VCaP (cell line): Measurements from ENCODE around the gene GPR35.

Source experiments
- H3K27ac ChIP-seq: fragments of 450-650 bp; 2 replicates; pipeline ENCODE4 v1.5.1; 2017
- TF ChIP-seq, protein P1 (sequence below): fragments of 450-650 bp; conservative IDR thresholded peaks from 2 replicates; pipeline ENCODE4 v1.5.1; 2017; ENCODE audit warnings: mild to moderate bottlenecking, moderate library complexity

GPR35 gene

DNA sequence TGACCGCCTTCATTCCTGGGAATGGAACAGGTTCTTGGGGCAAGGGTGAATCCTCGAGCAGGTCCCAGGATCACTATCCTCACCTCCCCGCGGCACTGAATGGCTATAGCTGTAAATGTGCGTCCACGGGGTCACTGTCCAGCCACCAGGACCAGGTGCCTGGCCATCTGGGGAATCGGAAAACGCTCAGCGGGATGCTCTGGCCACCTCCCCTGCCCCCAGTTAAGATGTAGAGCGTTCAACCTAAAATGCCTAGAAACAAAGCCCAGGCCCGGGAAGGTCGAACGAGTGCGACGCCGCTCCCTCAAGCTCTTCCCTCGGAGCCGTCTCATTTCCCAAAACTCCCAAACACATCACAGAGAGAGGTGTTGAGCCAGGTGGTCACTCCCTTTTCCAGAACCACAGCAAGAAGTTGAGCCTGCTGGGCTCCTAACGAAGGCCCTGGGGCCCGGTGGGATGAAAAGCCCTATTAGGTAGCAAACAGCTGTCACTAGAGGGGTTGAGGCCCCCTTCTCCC, 39.5 kb upstream of the GPR35 start:
- TF ChIP-seq, protein P1, sequence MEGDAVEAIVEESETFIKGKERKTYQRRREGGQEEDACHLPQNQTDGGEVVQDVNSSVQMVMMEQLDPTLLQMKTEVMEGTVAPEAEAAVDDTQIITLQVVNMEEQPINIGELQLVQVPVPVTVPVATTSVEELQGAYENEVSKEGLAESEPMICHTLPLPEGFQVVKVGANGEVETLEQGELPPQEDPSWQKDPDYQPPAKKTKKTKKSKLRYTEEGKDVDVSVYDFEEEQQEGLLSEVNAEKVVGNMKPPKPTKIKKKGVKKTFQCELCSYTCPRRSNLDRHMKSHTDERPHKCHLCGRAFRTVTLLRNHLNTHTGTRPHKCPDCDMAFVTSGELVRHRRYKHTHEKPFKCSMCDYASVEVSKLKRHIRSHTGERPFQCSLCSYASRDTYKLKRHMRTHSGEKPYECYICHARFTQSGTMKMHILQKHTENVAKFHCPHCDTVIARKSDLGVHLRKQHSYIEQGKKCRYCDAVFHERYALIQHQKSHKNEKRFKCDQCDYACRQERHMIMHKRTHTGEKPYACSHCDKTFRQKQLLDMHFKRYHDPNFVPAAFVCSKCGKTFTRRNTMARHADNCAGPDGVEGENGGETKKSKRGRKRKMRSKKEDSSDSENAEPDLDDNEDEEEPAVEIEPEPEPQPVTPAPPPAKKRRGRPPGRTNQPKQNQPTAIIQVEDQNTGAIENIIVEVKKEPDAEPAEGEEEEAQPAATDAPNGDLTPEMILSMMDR = no peak
- peak overlapping the region; percentile 86 for H3K27ac ChIP-seq

DNA sequence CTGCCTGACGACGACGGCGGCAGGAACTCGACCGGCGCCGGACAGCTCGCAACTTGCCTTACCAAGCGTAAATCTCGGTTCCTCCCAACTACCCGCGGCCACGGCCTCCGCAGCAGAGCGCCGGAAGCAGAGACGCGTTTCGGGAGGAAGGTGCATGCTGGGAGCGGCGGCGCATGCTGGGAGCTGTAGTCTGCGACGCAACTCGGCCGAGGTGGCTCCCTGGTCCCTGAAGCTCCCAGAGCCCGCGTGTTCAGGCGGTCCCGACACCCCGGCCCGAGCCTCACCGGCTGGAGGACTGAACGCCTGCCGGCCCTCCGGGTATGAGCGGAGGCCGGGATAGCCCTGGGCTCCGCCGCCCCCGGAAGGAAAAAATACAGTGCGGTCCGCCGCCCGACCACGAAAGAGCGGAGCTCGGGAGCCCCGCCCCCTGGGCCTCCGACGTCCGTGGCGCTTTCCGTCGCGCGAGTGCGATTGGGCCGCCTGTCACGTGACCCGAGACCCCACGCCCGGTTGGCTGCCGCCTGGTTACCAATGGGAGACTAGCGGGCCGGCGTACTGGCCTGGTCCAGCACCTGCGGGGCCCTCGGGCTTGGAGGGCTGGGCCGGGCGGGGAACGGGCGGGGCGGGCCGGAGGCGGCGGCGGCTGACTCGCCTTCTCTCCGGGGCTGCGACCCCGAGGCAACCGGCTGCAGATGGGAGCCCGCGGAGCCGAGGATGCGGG, 38.9 kb upstream of the GPR35 start, which contains the start of gene CAPN10:
CAPN10 (plus strand) TSS at position 537 of the 721 bp plus-strand sequence; CDS start at position 715, 178 bp downstream.
- H3K27ac ChIP-seq = peak within 1 kb of the TSS; percentile 86
- TF ChIP-seq, protein P1 = no peak

- peak overlapping the region; percentile 86 for H3K27ac ChIP-seq
- TF ChIP-seq, protein P1 = no peak
Measured at GRCh38 chr2:240586919-240587800, 38.1 kb upstream of the GPR35 start.

DNA sequence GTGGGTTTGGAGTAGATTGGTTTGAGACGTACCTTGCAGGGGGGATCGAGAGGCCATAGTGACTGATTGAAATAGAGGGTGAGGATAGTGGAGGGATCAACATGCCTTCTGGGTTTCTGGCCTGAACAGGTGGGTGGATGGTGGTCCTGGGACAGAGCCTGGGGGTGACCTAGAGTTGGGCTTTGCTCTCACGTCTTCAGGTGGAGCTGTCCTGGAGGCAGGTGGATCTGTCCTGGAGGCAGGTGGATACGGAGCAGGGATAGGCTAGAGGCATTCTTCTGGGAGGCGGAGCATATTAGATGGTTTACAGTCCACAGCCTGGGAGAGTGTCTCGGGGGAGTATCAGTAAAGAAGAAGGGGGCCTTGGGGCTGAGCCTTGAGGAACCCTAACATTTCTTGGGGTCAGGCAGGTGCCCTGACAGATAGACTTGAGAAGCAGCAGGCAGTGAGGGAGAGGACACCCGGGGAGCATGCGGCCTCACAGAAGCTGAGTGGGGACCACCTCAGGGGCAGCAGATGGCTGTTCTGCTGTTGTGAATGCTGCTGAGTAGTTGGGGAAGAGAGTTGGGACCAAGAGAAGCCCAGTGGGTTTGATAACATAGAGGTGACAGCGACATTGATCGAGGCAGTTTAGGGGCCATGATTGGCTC, 37.1 kb upstream of the GPR35 start:
- peak overlapping the region; percentile 86 for H3K27ac ChIP-seq
- TF ChIP-seq, protein P1 = no peak

DNA sequence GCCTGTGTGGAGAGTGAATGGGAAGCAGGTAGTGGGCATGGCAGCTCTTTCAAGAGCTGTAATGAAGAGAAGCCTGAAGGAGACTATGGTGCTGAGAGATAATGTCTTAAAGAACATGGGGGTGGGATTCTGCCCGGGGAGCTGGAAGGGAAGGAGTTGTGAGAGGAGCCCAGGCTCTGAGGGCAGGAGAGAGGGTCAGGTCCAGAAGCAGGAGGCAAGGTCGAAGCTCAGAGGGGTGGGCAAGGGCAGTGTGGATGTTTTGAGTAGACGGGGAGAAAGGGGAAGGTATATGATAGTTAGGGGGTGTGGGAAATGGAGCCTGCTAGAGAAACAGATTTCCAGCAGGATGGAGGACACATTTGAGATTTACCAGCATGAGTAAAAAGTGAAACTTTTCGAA, 36.6 kb upstream of the GPR35 start:
- H3K27ac ChIP-seq = no peak overlapping the region; the same call in 1 of the 2 replicates
- TF ChIP-seq, protein P1 = no peak

DNA sequence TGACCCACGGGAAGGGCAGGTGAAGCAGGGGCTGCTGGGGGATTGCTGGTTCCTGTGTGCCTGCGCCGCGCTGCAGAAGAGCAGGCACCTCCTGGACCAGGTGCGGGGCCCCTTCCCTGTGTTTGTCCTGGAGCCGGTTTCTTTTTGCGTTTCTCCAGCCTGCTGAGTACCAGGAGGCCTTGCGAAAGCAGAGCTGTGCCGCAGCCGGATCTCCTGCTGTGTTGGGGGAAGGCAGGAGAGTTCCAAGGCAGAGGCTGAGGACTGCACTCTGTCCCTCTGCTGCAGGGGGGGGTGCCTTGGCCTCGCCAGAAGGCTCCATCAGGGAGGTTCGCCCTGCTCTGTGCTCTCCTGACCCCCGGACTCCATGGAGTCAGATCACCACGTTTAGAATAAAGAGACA, 35.9 kb upstream of the GPR35 start:
- H3K27ac ChIP-seq = no peak overlapping the region
- TF ChIP-seq, protein P1 = no peak
